DND-41 (cell line): Measurements from ENCODE around the gene CYB561D2.

Experiments
- ATAC-seq: fragments of 200-7000 bp; cut with Tn5 transposase; 3 replicates; pipeline ENCODE4 v1.9.1; 2021; ENCODE audit warnings: low read depth; ENCODE audit not compliant: insufficient read depth
- DNase-seq: peaks from one replicate; pipeline ENCODE4 v3.0.0-alpha.2; 2020
- H2AFZ ChIP-seq: 2 replicates; pipeline ENCODE4 v1.6.0; 2012; ENCODE audit warnings: low read depth, low read length
- H3K27ac ChIP-seq: 2 replicates; pipeline ENCODE4 v1.5.1; 2012; ENCODE audit warnings: low read length, inconsistent platforms
- H3K27me3 ChIP-seq: fragments of 200-600 bp; sonication (generic); 2 replicates; pipeline ENCODE4 v1.6.0; 2012; ENCODE audit warnings: low read length, mild to moderate bottlenecking, inconsistent platforms; ENCODE audit not compliant: insufficient read depth, poor library complexity
- H3K36me3 ChIP-seq: 2 replicates; pipeline ENCODE4 v1.5.1; 2012; ENCODE audit warnings: low read length, inconsistent platforms; ENCODE audit not compliant: insufficient read depth
- H3K4me1 ChIP-seq: 2 replicates; pipeline ENCODE4 v1.5.1; 2012; ENCODE audit warnings: mild to moderate bottlenecking, low read length; ENCODE audit not compliant: insufficient read depth
- H3K4me2 ChIP-seq: 2 replicates; pipeline ENCODE4 v1.6.0; 2012; ENCODE audit warnings: mild to moderate bottlenecking, moderate library complexity, low read length, inconsistent platforms; ENCODE audit not compliant: insufficient read depth
- H3K4me3 ChIP-seq, 2 experiments: fragments of 200-600 bp in 1 of 2; shearing (Covaris generic) in 1 of 2; 2 replicates each; pipeline ENCODE4 v1.5.1; 2012 to 2016; ENCODE audit warnings: inconsistent platforms in 2 of 2, low read length in 2 of 2, mild to moderate bottlenecking in 2 of 2, low read depth in 1 of 2, moderate library complexity in 1 of 2
- H3K79me2 ChIP-seq: 2 replicates; pipeline ENCODE4 v1.6.0; 2012; ENCODE audit warnings: low read length, inconsistent platforms; ENCODE audit not compliant: insufficient read depth
- H3K9ac ChIP-seq: 2 replicates; pipeline ENCODE4 v1.6.0; 2012; ENCODE audit warnings: low read depth, mild to moderate bottlenecking, inconsistent platforms, low read length, moderate library complexity
- H3K9me3 ChIP-seq: 2 replicates; pipeline ENCODE4 v1.5.1; 2012; ENCODE audit warnings: low read length, moderate library complexity, mild to moderate bottlenecking, inconsistent platforms; ENCODE audit not compliant: insufficient read depth, severe bottlenecking
- H4K20me1 ChIP-seq: 2 replicates; pipeline ENCODE4 v1.6.0; 2012; ENCODE audit warnings: low read length; ENCODE audit not compliant: insufficient read depth
- EZH2 ChIP-seq: IDR thresholded peaks from 3 replicates; pipeline ENCODE4 v1.6.1; 2012; ENCODE audit warnings: borderline replicate concordance, low read depth, mild to moderate bottlenecking, moderate library complexity, low read length, inconsistent platforms; ENCODE audit not compliant: severe bottlenecking
- TF ChIP-seq, protein P1 (sequence below): IDR thresholded peaks from 2 replicates; pipeline ENCODE4 v1.5.1; 2012; ENCODE audit warnings: borderline replicate concordance, low read length, moderate library complexity, mild to moderate bottlenecking; ENCODE audit not compliant: poor library complexity, severe bottlenecking; ENCODE audit errors: extremely low read depth

The CYB561D2 gene

DNA sequence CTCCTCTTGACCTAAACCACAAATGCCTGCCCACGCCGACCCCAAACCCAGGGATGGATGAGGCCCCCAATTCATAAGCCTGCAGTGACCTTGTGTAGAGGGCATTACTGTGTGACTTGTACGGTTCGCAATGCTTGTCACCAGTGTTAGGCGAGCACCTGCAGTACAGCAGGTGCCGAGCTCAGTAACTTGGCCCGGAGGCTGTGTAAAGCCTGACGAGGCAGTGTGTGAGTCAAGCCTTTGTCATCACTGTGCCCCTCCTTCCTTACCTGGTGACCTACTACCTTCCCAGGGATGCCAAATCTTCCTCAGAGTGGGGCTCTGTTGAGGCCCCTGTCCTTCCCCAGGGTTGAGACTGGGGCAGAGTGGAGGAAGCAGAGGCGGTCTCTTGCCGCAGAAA lies 45.8 kb downstream of the CYB561D2 start:
- Histone ChIP-seq H3K36me3 (no peaks in the 10 kb centered on the region), H3K9me3 (no peaks in the 10 kb centered on the region), H3K79me2 (no peaks in the 10 kb centered on the region), H2AFZ (no peak overlapping the region), H3K9ac (no peak overlapping the region), H3K4me1 (no peaks in the 10 kb centered on the region), H3K27me3 (peaks cover 3% of the 10 kb centered on the region), H3K4me3 (no peak overlapping the region), H3K27ac (no peak overlapping the region), H3K4me2 (no peak overlapping the region), H4K20me1 (peaks cover 6% of the 10 kb centered on the region; the same call in 1 of the 2 replicates)
- DNase-seq (no peak), ATAC-seq (no peak)
- no peak for TF ChIP-seq EZH2
- TF ChIP-seq, protein P1, sequence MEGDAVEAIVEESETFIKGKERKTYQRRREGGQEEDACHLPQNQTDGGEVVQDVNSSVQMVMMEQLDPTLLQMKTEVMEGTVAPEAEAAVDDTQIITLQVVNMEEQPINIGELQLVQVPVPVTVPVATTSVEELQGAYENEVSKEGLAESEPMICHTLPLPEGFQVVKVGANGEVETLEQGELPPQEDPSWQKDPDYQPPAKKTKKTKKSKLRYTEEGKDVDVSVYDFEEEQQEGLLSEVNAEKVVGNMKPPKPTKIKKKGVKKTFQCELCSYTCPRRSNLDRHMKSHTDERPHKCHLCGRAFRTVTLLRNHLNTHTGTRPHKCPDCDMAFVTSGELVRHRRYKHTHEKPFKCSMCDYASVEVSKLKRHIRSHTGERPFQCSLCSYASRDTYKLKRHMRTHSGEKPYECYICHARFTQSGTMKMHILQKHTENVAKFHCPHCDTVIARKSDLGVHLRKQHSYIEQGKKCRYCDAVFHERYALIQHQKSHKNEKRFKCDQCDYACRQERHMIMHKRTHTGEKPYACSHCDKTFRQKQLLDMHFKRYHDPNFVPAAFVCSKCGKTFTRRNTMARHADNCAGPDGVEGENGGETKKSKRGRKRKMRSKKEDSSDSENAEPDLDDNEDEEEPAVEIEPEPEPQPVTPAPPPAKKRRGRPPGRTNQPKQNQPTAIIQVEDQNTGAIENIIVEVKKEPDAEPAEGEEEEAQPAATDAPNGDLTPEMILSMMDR, result no peak

DNA sequence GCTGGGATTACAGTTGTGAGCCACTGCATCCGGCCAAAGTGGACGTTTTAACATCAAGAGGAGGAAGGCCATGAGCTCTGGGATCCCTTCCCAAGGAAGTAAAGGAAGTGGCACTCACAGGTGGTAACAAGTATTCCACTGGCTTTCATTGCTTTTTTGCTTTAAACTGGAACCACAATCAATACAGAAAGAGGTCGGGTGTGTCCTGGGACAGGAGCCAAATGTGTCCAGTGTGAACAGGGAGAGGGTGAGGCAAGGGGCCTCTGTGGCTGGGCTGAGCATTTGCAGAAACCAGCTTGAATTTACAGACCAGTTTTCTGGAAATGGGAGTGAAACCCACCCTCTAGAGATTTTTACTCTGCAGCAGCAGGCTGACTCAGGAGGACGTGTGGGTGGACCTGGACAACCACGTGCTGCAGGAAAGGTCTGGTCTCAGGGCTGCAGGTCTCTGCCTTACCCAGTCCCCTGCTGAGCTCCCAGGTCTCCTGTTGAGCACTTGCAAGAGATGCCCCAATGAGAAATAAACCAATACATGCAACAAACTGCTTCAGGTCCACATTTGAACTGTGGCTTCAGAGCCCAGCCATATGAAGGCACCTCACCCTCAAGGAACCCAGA lies 51.4 kb downstream of the CYB561D2 start:
- TF ChIP-seq, protein P1, result no peak
- no peak for TF ChIP-seq EZH2
- H3K27ac ChIP-seq, result no peak overlapping the region
- H3K4me2 ChIP-seq, result no peak overlapping the region
- no peaks in the 10 kb centered on the region for H3K36me3 ChIP-seq
- no peak overlapping the region for H3K9ac ChIP-seq
- DNase-seq (no peak), ATAC-seq (no peak)
- no peaks in the 10 kb centered on the region for H3K79me2 ChIP-seq
- no peaks in the 10 kb centered on the region for H3K9me3 ChIP-seq
- peaks cover 20% of the 10 kb centered on the region; the same call in 1 of the 2 replicates for H4K20me1 ChIP-seq
- H3K27me3 ChIP-seq, result peaks cover 3% of the 10 kb centered on the region
- H3K4me3 ChIP-seq, result no peak overlapping the region
- no peaks in the 10 kb centered on the region for H3K4me1 ChIP-seq
- no peak overlapping the region for H2AFZ ChIP-seq
